Muscle of arm (tissue), 12 donors: Measurements from ENCODE around the gene NCAM1. TPM values are rescaled to one million over a fixed set of nuclear protein-coding genes. Genes with fewer than 3 reads are reported as not detected.

ENCODE experiments used
- DNase-seq: peaks from one replicate; pipeline ENCODE4 v3.0.0-alpha.2; 2013
- polyA plus RNA-seq, 12 donors: library from polyadenylated mRNA; unstranded; fragments of 120-200 nt; gene quantifications; one replicate each; pipeline ENCODE4 v1.2.1, GENCODE V29; 2013; ENCODE audit not compliant: insufficient read length in 12 of 12

The NCAM1 gene
- polyA plus RNA-seq, 12 donors, result 105 to 161 (median 136) TPM

DNA sequence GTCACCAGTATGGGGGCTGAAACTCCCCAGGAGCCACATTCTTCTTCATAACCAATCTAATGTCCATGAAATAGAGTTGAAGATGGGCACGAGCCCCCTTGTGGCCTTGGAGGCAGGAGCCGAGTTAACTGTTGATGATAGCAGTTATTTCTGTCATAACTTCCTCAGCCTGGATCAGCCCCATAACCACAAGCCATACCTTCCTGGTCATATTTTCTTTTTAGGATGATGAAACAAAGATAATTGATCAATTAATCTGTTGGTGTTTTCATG, 288.2 kb downstream of the NCAM1 start:
- DNase-seq, result no peak

DNA sequence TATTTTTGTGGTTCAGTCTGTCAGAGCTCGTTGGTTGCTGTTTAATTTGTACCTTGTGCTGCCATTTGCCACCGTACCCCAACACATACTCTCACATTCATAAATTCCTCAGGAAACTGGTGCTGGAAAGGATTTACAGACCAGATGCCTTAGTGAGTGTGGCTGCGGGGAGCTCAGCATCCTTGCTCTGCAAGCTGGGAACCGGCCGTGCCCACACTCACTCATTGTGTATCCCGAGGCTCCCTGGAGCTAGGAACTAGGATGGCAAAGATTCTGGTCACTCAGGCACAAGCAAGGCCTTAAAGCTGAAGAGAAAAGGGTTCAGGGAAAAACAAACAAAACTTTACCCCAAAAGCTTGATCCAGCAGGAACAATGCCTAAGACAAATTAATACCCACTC, 288.6 kb downstream of the NCAM1 start:
- no peak for DNase-seq

DNA sequence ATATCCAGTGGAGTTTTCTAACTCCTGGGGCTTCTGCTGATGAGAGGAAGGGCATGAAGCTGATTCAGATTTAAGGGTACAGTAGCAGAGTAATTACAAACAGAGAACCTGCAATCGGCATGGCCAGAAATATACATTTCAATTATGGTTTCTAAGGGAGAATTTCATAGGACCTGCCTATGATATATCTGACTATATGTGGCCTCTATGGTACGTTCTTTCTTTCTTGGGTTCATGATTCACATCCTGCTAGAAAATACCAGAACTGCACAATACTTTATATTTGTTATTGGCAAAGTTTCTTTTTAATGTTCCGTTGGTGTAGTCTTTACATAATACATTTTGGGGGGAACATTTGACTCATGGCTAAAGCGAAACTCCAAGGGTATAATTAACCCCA, 290.1 kb downstream of the NCAM1 start:
- DNase-seq, result no peak

DNA sequence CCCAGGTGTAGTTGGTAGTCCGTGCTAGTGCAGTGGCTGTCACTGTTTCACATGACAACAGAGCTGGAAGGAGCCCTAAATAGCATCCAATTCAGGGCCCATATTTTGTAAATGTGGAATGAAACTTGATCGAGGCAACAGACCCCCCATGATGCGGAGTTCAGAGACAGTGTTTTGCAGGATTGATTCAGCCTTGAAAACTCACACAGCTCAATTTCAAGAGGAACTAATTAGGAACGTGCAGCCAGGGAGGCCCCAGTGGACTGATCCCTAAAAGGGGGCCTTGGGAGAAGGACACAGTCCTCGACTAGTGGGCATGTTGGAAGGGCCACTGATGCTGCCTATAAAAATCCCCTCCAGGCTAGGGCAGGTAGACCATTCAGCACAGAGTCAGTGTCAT, 292.2 kb downstream of the NCAM1 start:
- DNase-seq, result no peak

DNA sequence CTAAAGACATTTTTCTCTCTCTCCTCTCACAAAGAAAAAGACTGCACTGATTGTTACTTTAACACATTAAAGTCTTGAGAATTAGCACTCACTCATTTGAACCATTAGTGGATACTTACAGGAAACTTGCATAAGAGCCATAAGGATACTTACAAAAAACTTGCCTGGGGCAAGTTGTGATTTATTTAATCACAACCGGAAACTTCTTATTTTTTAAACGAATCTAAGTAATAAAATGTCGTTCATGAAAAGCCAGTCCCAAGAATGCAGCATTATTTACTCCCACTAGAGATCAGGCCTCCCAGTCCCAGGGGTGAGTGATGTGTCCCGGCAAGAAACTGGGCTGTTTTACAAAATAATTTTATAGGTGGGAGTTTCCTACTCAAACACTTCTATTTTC, 293.9 kb downstream of the NCAM1 start:
- DNase-seq, result no peak

DNA sequence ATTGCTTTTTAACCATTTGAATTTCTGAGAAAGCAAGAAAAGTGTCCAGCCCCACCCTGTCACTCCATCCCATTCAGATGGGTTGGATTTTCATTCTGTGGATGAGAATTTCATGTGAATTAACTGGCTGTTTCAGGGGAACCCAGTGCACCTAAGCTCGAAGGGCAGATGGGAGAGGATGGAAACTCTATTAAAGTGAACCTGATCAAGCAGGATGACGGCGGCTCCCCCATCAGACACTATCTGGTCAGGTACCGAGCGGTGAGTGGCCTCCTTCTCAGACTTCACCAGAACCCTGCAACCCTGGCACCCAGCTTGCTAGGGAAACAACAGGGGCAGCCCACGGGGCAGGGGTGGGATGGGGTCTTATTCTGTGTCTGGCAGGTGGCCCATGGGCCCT, 294.5 kb downstream of the NCAM1 start:
- no peak for DNase-seq

DNA sequence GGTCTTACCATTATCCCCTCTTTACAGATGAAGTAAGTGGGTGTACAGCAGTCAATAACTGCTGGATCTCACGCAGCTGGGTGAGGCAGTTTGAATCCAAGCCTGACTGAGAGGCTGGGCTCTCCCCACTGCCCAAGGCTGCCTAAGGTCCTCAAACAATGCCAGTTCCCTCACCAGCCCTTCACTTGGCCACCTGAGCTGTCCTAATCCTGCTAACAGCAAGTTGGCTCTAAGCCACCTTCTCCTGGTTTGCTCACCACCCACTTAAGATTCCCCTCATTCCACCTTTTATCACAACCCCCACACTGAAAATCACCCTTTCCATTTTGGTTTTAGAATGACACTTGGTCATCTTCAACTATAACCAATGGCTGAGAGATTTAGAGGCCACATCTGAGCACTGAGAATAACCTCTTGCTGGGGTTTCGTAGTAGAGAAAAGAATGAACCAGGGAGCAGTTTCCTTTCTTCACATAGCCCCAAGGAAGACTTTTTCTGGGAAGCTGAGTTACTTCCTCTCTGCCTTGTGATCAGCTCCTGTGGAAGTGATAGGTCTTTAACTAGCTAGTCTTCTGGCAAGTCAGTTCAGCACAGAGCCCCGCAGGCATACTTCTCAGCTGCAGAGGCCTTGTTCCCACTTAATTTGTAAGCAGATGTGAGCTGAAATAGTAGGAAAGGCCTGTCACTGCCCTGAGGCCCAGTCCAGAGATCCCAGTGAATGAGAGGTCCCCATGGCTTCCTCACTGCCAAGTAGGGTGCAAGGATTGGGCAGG, 295.4 kb downstream of the NCAM1 start:
- no peak for DNase-seq

DNA sequence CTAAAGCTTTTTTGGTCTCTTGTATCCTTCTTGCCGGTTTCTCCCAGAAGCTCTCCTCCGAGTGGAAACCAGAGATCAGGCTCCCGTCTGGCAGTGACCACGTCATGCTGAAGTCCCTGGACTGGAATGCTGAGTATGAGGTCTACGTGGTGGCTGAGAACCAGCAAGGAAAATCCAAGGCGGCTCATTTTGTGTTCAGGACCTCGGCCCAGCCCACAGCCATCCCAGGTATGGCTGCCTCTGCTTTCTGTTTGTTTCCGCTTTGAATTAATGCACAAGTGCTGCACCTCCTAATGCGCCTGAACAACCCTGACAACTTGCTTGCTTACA, 298.8 kb downstream of the NCAM1 start:
- no peak for DNase-seq

DNA sequence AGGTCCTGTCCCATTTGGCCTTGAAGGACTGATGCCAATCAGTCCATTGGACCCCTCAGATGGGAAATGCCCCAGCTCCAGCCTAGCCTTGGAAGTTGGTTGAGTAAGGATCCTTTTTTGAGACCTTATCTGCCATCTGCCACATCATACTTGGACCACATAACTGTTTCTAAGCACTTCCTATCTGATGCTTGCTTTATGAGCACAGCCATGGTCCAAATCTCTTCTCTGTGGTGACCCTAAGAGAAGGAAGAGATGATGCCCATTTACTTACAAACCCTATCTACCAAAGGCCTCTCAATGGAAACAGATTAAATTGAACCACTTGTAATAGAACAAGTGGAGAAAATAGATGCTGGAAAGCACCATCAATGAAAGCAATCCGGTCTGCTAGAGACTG, 299.3 kb downstream of the NCAM1 start:
- no peak for DNase-seq

DNA sequence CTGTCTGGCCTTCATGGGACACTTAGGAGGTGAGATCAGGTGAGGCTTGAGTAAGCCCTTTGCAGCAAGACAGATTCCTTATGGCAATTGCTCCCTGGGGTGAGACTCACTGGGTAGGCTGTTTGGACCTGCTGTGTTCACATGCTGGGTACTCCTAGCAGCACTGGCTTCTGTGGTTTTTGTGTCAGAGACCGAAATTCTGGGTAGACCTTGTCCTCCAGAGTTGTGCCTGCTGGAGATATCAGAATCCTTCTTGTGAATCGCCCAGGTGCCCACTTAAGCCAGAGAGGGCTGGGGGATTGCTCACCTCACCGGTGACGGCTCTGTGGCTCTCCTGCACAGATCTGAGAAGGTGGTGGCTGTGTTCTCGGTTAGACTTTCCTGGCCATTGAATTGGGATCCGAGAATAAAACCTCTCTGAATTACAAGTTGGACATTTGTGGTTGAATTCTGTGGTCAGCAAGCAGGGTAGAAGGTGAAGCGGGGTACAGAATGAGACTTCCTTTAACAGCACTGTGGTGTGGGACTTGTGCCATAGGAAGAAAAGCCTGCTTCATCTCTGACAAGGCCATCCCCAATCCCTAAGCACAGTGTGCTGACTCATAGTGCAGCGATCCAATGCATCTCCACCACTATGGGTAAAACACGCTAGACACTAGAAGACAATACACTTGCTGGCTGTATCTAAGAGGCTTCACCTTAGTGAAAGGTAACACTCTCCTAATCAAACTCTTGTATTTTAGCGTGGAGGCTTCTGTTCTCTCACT, 300.7 kb downstream of the NCAM1 start:
- DNase-seq, result no peak

DNA sequence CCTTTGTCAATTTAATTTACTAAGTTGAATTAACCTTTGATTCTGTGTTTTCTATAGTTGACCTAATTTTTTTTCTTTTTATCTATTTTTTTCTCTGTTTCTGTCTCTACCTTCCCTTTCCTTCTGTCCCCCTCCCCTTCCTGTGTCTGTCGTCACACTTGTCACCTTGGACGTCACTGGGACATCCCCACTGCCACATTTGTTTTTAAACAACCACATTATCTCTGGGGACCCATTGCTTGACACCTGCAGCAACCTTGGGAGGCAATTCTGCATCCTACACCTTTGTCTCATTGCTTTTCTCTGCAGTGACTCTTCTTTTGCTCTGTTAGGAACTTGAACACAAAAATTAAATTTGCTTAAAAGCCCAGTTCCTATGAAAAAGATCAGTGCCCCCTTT, 301.4 kb downstream of the NCAM1 start:
- DNase-seq, result no peak

DNA sequence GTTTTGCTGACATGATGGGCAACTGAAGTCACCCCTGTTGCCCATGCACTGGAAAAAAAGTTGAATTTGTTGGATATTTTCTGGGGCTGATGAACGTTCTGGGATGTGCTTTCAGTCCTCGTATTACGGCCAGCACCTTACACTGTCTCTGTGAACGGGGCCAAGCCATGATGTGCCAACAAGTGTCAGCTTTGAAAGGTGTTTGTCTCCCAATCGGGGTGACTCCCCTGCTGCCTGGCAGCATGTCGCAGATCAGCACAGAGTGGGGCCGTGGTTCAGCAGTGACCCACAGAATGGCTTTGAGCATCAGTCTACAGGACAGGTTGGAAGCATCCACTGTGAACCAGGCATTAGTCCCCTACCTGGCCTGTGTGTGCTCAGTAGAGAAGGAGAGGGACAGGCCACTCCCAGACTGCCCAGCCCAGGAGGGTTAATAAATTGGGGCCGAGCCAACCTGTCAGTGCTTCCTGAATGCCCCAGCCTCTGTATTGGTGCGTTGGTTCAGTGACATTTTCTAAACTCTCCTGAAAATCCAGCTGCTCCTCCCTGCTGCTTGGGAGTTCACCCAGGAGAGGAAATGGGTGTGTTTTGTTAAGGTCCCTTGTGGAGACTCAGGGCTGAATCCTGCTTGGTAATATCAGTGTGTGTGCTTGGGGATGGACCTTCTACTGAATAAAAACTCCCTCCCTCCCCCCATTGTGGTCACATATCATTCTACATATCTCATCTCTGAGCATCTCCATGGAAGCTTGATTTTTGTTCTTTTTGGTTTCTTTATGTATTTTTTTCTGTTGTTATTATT, 302.4 kb downstream of the NCAM1 start:
- no peak for DNase-seq

DNA sequence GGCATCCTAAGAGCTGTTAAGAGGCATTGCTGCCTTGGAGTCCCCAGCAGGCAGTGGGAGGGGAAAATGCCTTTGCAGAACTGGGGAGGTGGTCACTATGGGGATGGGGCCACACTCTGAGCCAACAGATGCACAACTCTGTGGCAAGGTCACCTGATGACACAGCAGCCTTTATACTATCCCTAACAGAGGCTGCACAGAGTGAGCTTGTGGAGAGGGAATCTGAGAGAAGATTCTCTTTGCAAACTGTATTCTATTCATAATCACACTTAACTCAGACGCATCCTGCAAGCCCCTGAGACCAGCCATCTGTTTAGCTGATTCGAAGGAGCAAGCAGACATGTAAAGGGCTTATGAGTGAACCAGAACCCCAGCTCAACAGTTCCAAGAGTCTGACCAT, 304.1 kb downstream of the NCAM1 start:
- no peak for DNase-seq

DNA sequence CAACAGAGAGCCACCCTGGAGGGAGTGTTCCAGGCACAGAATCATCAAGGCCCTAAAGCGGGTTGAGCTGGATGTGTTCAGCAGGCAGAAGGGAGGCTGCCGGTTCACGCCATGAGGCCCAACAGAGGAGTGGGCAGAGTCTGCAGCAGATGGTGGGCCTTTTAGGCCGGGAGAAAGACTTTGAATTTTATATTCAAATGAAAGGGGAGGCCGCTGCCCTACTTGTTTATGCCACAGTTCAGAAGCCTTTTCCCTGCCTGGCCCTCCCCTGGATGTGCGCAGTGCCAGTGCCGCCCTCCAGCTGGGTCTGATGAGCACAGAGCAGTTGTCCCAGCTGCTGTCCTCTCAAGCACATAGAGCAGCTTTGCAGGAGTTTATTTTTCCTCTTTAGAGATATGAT, 306.3 kb downstream of the NCAM1 start:
- no peak for DNase-seq

DNA sequence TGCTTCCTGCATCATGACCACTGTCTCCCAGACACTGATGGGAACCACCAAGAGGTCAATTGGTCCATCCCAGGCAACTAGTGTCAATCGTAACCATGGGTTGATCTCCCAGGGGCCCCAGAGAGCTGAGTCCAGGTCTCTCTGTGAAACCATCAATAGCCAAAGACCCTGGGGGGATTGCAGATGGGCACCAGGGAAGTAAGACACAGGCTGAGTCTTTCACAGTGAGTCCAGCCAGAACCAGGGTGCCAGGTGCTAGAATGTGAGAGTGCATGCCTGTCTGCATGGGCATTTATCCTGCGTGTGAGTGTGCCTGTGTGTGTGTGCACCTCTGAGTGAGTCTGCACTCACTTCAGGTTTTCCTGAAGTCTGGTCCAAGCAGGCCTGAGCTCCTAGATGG, 307.9 kb downstream of the NCAM1 start:
- no peak for DNase-seq

DNA sequence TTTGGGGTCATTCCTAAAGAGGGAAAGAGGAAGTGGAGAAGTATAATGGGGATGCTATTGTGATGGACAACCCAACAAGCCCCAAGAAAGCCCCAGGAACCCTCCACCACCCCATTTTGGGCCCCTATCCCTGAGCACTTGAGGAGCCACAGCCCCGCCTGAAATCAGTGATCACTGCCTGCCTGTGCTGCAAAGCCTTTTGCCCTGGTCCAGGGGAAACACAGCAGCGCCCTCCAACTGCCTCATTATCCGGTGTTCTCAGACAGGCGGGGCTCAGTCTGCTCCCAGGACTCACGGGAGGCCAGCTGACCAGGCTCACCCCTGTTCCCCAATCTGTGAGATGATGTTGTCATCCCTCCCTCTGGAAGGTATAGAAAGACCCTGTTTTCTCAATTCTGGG, 308.4 kb downstream of the NCAM1 start:
- no peak for DNase-seq

DNA sequence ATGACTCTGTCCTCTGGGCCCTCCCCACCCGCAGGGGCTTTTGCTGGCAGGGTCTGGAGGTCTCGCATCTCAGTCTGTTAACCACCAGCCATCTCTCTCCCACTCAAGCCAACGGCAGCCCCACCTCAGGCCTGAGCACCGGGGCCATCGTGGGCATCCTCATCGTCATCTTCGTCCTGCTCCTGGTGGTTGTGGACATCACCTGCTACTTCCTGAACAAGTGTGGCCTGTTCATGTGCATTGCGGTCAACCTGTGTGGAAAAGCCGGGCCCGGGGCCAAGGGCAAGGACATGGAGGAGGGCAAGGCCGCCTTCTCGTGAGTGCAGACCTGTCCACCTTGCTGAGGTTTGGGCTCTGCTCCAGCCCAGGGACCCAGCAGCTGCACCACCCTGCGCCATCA, 308.9 kb downstream of the NCAM1 start:
- no peak for DNase-seq

DNA sequence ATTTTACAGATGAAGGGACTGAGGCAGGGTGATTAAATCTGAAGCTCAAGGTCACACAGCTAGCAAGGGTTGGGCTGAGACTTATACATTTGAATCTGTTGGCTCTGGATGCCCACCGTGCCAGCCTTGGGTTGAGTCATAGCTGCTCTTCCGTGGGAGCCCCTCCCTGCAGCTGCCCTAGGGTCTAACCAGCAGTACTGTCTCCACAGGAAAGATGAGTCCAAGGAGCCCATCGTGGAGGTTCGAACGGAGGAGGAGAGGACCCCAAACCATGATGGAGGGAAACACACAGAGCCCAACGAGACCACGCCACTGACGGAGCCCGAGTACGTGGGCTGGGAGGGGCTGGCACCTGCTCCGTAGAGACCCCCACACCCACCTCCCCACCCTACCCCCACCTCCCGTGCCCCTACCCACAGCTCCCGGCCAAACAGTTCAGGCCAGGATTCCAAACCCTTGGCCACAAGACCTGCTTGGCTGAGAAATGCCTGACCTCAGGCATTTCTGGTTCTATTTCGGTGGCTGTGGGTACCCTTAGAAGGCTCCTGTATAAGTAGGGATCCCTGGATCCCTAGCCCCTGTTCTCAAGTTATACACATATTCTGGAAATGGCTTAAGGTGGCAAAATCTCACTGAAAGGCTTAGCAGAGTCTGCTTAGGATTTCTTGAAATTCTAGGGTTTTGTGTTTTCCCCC, 310.5 kb downstream of the NCAM1 start:
- DNase-seq, result no peak

DNA sequence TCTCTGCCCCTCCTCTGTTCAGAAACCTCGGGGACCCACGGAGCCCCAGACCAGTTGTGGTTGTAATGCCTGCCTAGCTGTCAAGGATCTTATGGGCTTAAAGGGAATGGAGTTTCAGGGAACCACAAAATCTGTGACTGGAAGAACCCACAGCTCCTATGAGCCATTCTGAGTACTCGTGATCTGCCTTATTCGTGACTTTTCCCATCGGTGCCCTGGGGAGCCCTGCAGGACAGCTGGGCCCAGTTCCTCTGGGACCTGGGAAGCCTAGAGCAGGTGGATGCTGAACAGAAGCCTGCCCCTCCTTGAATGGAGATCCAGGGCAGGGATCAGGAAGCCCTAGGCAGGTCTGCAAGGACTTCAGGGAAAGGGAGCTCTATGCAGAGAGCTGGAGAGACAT, 311.1 kb downstream of the NCAM1 start:
- no peak for DNase-seq

DNA sequence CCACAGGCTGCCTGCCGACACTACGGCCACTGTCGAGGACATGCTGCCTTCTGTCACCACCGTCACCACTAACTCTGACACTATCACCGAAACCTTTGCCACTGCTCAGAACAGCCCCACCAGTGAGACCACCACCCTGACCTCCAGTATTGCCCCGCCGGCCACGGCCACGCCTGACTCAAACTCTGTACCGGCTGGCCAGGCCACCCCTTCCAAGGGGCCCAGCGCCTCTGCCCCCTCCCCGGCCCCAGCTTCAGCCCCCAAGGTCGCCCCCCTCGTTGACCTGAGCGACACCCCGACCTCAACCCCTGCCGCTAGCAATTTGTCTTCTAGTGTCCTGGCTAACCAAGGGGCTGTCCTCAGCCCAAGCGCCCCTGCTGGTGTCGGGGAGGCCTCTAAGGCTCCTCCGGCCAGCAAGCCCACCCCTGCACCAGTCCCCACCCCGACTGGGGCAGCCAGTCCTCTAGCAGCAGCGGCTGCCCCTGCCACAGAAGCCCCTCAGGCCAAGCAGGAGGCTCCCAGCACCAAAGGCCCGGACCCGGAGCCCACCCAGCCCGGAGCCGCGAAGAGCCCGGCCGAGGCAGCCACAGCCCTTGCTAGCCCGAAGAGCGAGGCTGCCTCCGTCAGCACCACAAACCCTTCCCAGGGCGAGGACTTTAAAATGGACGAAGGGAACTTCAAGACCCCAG, 311.9 kb downstream of the NCAM1 start:
- DNase-seq, result no peak

DNA sequence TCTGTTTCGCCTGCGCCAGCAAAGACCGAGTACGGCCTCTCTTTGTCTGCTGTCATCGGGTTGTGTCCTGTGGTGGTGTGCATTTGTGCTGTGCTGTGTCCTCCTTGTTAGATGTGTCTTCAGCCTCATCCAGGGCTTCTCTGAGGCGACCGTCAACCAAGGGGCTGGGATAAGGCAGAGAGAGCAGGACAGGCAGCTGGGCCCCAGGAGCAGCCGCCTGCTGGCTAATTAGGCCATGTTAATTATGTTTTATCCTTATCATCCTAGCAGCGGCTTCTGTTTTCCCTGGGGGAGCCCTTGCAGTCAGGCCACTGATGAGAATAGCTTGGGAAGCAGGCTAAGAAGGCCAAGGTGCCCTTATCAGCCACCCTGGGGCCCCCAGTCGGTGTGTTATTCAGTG, 312.5 kb downstream of the NCAM1 start:
- no peak for DNase-seq
